ENCODE data around the gene WSB1.
A peak's percentile ranks its signal among the peaks of the same experiment; 100 is the strongest.

Gene WSB1

GRCh38 chr17:27349540-27350021 lies 55.7 kb downstream of the WSB1 start:
- Histone ChIP-seq H3K27me3 (ENCODE audit: control insufficient read depth, insufficient read depth, low read length) (no peaks in the 10 kb centered on the region), H3K27ac (ENCODE audit: low read depth, low read length) (peak overlapping the region; percentile 69), H3K36me3 (ENCODE audit: control insufficient read depth, insufficient read depth, low read length) (no peaks in the 10 kb centered on the region), H3K4me1 (ENCODE audit: control insufficient read depth, insufficient read depth, low read length) (peaks cover 7% of the 10 kb centered on the region), H3K4me3 (ENCODE audit: low read length) (no peak overlapping the region), H3K9ac (ENCODE audit: low read length) (no peak overlapping the region)

DNA sequence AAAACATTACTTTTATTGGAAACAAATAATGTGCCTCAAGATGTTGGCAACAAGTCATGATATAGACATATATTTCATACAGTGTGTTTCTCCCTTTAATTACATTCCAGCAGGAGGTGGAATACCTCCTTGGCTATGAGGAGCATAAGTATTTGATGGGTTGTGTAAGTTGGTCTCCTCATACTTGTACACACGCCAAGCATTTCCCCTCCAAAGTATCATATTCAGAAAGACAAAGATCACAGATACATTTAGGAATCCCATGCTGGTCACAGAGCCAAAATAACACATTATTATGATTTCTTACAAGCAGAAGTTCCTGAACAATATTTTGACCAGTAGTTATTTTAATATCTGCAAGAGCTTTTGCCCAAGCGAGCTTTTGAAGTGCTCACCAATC lies 57.8 kb downstream of the WSB1 start:
- H3K27ac ChIP-seq (ENCODE audit: low read depth, low read length), result no peak overlapping the region
- peaks cover 8% of the 10 kb centered on the region for H3K4me1 ChIP-seq (ENCODE audit: control insufficient read depth, insufficient read depth, low read length)
- no peak overlapping the region for H3K9ac ChIP-seq (ENCODE audit: low read length)
- H3K27me3 ChIP-seq (ENCODE audit: control insufficient read depth, insufficient read depth, low read length), result no peaks in the 10 kb centered on the region
- H3K4me3 ChIP-seq (ENCODE audit: low read length), result no peak overlapping the region
- H3K36me3 ChIP-seq (ENCODE audit: control insufficient read depth, insufficient read depth, low read length), result no peaks in the 10 kb centered on the region

DNA sequence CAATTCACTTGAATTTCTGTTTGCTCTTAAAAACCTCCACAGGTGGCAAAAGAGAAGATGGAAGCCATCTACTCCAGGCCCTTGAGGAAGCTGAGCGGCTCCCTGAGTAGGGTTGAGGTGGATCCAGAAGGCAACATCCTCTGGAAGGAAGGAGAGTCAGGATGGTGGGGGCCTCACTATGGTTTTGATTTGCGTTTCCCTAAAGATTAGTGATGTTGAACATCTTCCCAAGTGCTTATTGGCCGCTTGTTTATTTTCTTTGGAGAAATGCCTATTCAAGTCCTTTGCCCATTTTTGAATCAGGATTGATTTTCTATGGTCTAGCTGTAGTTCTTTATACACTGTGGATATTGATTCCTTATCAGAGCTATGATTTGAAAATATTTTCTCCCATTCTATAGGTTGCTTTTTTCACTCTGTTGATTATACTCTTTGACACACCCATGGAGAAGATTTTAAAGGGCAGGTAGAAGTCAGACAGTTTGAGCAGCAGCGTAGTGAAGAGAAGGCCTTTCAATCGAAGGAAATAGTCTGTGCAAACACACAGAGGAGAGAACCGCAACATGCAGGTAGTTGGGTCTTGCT lies 58.6 kb downstream of the WSB1 start:
- Histone ChIP-seq H3K36me3 (ENCODE audit: control insufficient read depth, insufficient read depth, low read length) (no peaks in the 10 kb centered on the region), H3K9ac (ENCODE audit: low read length) (no peak overlapping the region), H3K4me1 (ENCODE audit: control insufficient read depth, insufficient read depth, low read length) (peaks cover 8% of the 10 kb centered on the region), H3K27ac (ENCODE audit: low read depth, low read length) (peak overlapping the region; percentile 91), H3K4me3 (ENCODE audit: low read length) (no peak overlapping the region), H3K27me3 (ENCODE audit: control insufficient read depth, insufficient read depth, low read length) (no peaks in the 10 kb centered on the region)

GRCh38 chr17:27353033-27353460 lies 59.1 kb downstream of the WSB1 start:
- H3K27me3 ChIP-seq (ENCODE audit: control insufficient read depth, insufficient read depth, low read length), result no peaks in the 10 kb centered on the region
- no peaks in the 10 kb centered on the region for H3K36me3 ChIP-seq (ENCODE audit: control insufficient read depth, insufficient read depth, low read length)
- peak overlapping the region; percentile 91 for H3K27ac ChIP-seq (ENCODE audit: low read depth, low read length)
- H3K9ac ChIP-seq (ENCODE audit: low read length), result peak overlapping the region; percentile 13
- peaks cover 8% of the 10 kb centered on the region for H3K4me1 ChIP-seq (ENCODE audit: control insufficient read depth, insufficient read depth, low read length)
- H3K4me3 ChIP-seq (ENCODE audit: low read length), result peak overlapping the region; percentile 65

GRCh38 chr17:27353461-27354050 lies 59.6 kb downstream of the WSB1 start:
- H3K36me3 ChIP-seq (ENCODE audit: control insufficient read depth, insufficient read depth, low read length), result no peaks in the 10 kb centered on the region
- H3K4me1 ChIP-seq (ENCODE audit: control insufficient read depth, insufficient read depth, low read length), result peaks cover 8% of the 10 kb centered on the region
- H3K27ac ChIP-seq (ENCODE audit: low read depth, low read length), result peak overlapping the region; percentile 91
- H3K27me3 ChIP-seq (ENCODE audit: control insufficient read depth, insufficient read depth, low read length), result no peaks in the 10 kb centered on the region
- H3K9ac ChIP-seq (ENCODE audit: low read length), result peak overlapping the region; percentile 54
- H3K4me3 ChIP-seq (ENCODE audit: low read length), result peak overlapping the region; percentile 80

DNA sequence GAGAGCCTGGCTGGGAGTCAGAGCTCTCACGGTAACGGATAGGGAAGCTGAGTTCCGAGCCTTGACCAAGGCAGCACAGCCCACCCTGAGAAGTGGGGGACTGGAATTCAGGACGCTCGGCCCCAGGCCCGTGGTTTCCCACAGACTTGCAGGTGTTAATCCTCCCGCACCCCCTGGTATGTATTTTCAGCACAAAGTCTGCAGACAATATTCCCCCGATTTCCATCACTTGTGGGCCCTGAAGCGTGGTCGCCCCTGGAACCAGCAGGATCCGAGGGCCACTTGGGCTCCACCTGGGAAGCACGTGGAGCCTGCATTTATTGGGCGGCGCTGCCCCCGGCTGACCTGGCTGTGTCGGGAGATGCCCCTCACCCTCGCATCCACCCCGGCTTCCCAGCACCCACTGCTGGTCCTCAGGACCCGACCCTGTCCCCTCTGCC lies 60.2 kb downstream of the WSB1 start:
- H3K27me3 ChIP-seq (ENCODE audit: control insufficient read depth, insufficient read depth, low read length), result no peaks in the 10 kb centered on the region
- H3K36me3 ChIP-seq (ENCODE audit: control insufficient read depth, insufficient read depth, low read length), result no peaks in the 10 kb centered on the region
- peak overlapping the region; percentile 54 for H3K9ac ChIP-seq (ENCODE audit: low read length)
- peak overlapping the region; percentile 74 for H3K27ac ChIP-seq (ENCODE audit: low read depth, low read length)
- H3K4me3 ChIP-seq (ENCODE audit: low read length), result peak overlapping the region; percentile 80
- peaks cover 8% of the 10 kb centered on the region for H3K4me1 ChIP-seq (ENCODE audit: control insufficient read depth, insufficient read depth, low read length)

DNA sequence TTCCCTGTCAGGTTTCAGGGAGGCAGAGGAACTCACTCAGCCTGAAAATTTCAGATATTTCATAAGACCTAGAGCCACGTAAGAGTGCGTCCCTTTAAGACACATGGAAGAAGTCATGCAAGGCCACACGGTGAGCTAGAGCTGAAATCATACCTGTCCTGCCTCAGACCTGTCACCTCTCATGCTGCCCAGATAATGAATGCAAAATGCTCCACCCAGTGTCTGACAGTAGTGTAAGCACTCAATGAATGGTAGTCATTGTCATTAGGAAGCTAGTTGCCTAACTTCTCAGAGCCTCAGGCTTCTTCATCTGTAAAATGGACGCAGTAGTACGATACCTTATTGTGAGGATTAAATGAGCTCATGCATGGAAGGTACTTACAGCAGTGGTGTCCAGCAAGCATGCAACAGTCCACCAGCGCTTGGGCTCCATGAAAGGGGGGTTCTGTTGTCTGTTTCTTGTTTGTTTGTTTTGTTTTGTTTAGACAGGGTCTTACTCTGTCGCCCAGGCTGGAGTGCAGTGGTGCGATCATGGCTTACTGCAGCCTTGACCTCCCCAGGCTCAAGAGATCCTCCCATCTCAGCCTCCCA lies 60.7 kb downstream of the WSB1 start:
- H3K4me1 ChIP-seq (ENCODE audit: control insufficient read depth, insufficient read depth, low read length), result peaks cover 8% of the 10 kb centered on the region
- H3K27ac ChIP-seq (ENCODE audit: low read depth, low read length), result peak overlapping the region; percentile 74
- peak overlapping the region; percentile 54 for H3K9ac ChIP-seq (ENCODE audit: low read length)
- H3K36me3 ChIP-seq (ENCODE audit: control insufficient read depth, insufficient read depth, low read length), result no peaks in the 10 kb centered on the region
- no peaks in the 10 kb centered on the region for H3K27me3 ChIP-seq (ENCODE audit: control insufficient read depth, insufficient read depth, low read length)
- H3K4me3 ChIP-seq (ENCODE audit: low read length), result peak overlapping the region; percentile 80

DNA sequence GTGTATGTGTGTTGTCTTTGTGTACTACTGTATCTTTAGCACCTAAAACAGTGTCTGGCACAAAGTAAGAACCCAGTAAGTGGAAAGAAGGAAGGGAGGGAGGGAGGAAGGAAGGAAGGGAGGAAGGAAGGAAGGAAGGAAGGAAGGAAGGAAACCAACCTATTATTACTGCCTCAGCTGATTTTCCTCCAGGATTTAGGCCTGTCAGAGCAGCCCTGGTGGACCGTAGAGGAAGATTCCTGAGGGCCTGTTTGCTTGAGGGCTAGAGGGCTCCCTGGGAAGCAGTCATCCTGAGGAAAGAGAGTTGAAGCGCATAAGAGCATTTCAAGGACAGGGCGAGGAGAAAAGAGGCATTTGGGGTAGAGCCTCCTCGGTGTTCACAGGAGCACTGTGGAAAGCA lies 61.5 kb downstream of the WSB1 start:
- Histone ChIP-seq H3K9ac (ENCODE audit: low read length) (no peak overlapping the region), H3K27me3 (ENCODE audit: control insufficient read depth, insufficient read depth, low read length) (no peaks in the 10 kb centered on the region), H3K4me3 (ENCODE audit: low read length) (no peak overlapping the region), H3K36me3 (ENCODE audit: control insufficient read depth, insufficient read depth, low read length) (no peaks in the 10 kb centered on the region), H3K27ac (ENCODE audit: low read depth, low read length) (no peak overlapping the region), H3K4me1 (ENCODE audit: control insufficient read depth, insufficient read depth, low read length) (peaks cover 8% of the 10 kb centered on the region)

DNA sequence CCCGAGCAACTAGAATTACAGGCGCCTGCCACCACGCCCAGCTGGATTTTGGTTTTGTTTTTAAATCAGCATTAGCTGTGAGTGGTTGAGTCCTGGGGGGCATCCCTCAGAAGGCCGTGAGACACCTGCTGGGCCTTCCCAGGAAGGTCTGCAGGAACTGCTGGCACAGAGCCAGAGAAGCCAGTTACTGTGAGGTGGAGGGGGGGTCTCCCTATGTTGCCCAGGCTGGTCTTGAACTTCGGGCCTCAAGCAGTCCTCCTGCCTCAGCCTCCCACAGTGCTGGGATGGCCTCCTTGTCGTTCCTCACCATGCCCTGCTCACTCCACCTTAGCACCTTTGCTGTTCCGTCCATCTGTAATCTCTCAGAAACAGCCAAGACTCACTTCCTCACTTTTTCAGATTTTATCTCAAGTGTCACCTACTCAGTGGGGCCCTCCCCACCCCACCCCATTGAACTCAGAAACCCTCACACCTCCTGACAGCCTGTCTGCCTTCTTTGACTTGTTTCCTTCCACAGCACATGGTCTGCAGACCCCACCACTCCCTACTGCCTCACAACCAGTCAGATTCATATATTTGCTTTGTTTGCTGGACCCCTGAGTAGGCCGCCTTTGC lies 62.3 kb downstream of the WSB1 start:
- Histone ChIP-seq H3K27me3 (ENCODE audit: control insufficient read depth, insufficient read depth, low read length) (no peaks in the 10 kb centered on the region), H3K36me3 (ENCODE audit: control insufficient read depth, insufficient read depth, low read length) (no peaks in the 10 kb centered on the region), H3K9ac (ENCODE audit: low read length) (no peak overlapping the region), H3K4me3 (ENCODE audit: low read length) (no peak overlapping the region), H3K27ac (ENCODE audit: low read depth, low read length) (no peak overlapping the region), H3K4me1 (ENCODE audit: control insufficient read depth, insufficient read depth, low read length) (peaks cover 8% of the 10 kb centered on the region)

- H3K27me3 ChIP-seq (ENCODE audit: control insufficient read depth, insufficient read depth, low read length), result no peaks in the 10 kb centered on the region
- no peak overlapping the region for H3K9ac ChIP-seq (ENCODE audit: low read length)
- no peaks in the 10 kb centered on the region for H3K36me3 ChIP-seq (ENCODE audit: control insufficient read depth, insufficient read depth, low read length)
- H3K27ac ChIP-seq (ENCODE audit: low read depth, low read length), result no peak overlapping the region
- no peak overlapping the region for H3K4me3 ChIP-seq (ENCODE audit: low read length)
- H3K4me1 ChIP-seq (ENCODE audit: control insufficient read depth, insufficient read depth, low read length), result peaks cover 8% of the 10 kb centered on the region
Observed at GRCh38 chr17:27357236-27357635, 63.3 kb downstream of the WSB1 start.

DNA sequence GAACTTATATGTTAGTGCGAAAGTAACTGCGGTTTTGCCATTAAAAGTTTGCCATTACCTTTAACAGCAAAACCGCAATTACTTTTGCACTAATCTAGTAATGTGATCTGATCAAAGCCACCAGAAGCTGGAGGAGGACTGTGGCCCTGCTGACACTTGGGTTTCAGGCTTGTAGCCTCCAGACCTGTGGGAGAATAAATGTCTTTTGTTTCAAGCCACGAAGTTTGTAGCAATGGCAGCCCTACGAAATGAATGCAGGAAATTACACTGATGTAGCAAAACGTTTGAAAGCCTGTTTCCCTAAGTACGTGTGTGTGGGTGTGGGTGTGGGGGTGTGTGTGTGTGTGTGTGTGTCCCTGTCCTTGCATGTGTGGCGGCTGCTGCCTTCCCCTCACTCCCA lies 66.6 kb downstream of the WSB1 start:
- Histone ChIP-seq H3K4me1 (ENCODE audit: control insufficient read depth, insufficient read depth, low read length) (peaks cover 9% of the 10 kb centered on the region), H3K4me3 (ENCODE audit: low read length) (no peak overlapping the region), H3K36me3 (ENCODE audit: control insufficient read depth, insufficient read depth, low read length) (no peaks in the 10 kb centered on the region), H3K27ac (ENCODE audit: low read depth, low read length) (no peak overlapping the region), H3K27me3 (ENCODE audit: control insufficient read depth, insufficient read depth, low read length) (no peaks in the 10 kb centered on the region), H3K9ac (ENCODE audit: low read length) (no peak overlapping the region)

DNA sequence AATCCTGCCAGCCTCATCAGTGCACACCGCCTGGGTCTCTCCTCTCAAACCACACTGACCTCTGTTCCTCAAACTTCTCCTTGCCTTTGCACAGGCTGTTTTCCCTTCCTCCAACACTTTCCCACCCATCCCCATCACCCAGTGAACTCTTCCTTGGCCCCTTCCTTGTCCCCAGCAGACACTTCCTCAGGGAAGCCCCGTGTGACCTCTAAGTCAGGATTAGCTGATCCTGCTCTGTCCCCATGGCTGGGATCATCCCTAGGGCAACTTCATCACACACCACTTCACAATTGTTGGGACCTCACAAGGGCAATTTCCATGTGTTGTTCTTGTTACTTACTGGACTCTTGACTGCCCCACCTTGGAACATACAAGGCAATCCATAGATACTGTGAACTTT lies 67.8 kb downstream of the WSB1 start:
- no peak overlapping the region for H3K9ac ChIP-seq (ENCODE audit: low read length)
- H3K27ac ChIP-seq (ENCODE audit: low read depth, low read length), result no peak overlapping the region
- H3K4me3 ChIP-seq (ENCODE audit: low read length), result no peak overlapping the region
- H3K36me3 ChIP-seq (ENCODE audit: control insufficient read depth, insufficient read depth, low read length), result no peaks in the 10 kb centered on the region
- peaks cover 12% of the 10 kb centered on the region for H3K4me1 ChIP-seq (ENCODE audit: control insufficient read depth, insufficient read depth, low read length)
- no peaks in the 10 kb centered on the region for H3K27me3 ChIP-seq (ENCODE audit: control insufficient read depth, insufficient read depth, low read length)
